ENCODE data around the gene CACNB4.
A peak's percentile ranks its signal among the peaks of the same experiment; 100 is the strongest.
"Not testable (repeated sequence)": the region's sequence is repeated elsewhere in the genome, so short reads cannot be mapped to it uniquely, and the experiment has no call there.

CACNB4 gene

GRCh38 chr2:151933266-151933804 lies 165.5 kb downstream of the CACNB4 start:
- no peak for DNase-seq

- no peak for DNase-seq
Observed at GRCh38 chr2:151931756-151932155, 167.1 kb downstream of the CACNB4 start.

- DNase-seq: no peak
Observed at GRCh38 chr2:151931030-151931611, 167.7 kb downstream of the CACNB4 start.

- no peak for DNase-seq
Observed at GRCh38 chr2:151930042-151930441, 168.8 kb downstream of the CACNB4 start.

- no peak for DNase-seq
Observed at GRCh38 chr2:151928380-151928779, 170.5 kb downstream of the CACNB4 start.

GRCh38 chr2:151927501-151928221 lies 171.2 kb downstream of the CACNB4 start:
- no peak for DNase-seq

- DNase-seq: peak; percentile 56
Observed at GRCh38 chr2:151922845-151923666, 175.8 kb downstream of the CACNB4 start.

GRCh38 chr2:151919786-151920185 lies 179.1 kb downstream of the CACNB4 start:
- no peak for DNase-seq

GRCh38 chr2:151918308-151918707 lies 180.5 kb downstream of the CACNB4 start:
- peak; percentile 30 for DNase-seq

- DNase-seq: no peak
Observed at GRCh38 chr2:151916632-151917031, 182.2 kb downstream of the CACNB4 start.

GRCh38 chr2:151915629-151916025 lies 183.2 kb downstream of the CACNB4 start:
- not testable (repeated sequence) for DNase-seq

GRCh38 chr2:151914989-151915628 lies 183.7 kb downstream of the CACNB4 start:
- DNase-seq: no peak

GRCh38 chr2:151908204-151908882 lies 190.5 kb downstream of the CACNB4 start:
- DNase-seq: no peak

GRCh38 chr2:151907286-151908203 lies 191.3 kb downstream of the CACNB4 start:
- no peak for DNase-seq

- DNase-seq: no peak
Observed at GRCh38 chr2:151906633-151906998, 192.2 kb downstream of the CACNB4 start.

- DNase-seq: no peak
Observed at GRCh38 chr2:151905963-151906632, 192.7 kb downstream of the CACNB4 start.

- DNase-seq: no peak
Observed at GRCh38 chr2:151904807-151905206, 194.0 kb downstream of the CACNB4 start.

GRCh38 chr2:151904021-151904420 lies 194.8 kb downstream of the CACNB4 start:
- no peak for DNase-seq

GRCh38 chr2:151902829-151903228 lies 196.0 kb downstream of the CACNB4 start:
- DNase-seq: no peak

- no peak for DNase-seq
Observed at GRCh38 chr2:151900331-151900730, 198.5 kb downstream of the CACNB4 start.

GRCh38 chr2:151899156-151899555 lies 199.7 kb downstream of the CACNB4 start:
- no peak for DNase-seq
